ENCODE data around the gene ABCA8.
"Not testable (repeated sequence)": the region's sequence is repeated elsewhere in the genome, so short reads cannot be mapped to it uniquely, and the experiment has no call there.

- not testable (repeated sequence) for TF ChIP-seq CTCF (IDR thresholded peaks at IDR 0.05; ENCODE audit: insufficient read depth, low read depth, low read length); EZH2 (IDR thresholded peaks at IDR 0.05; ENCODE audit: insufficient read depth, low read length)
Observed at GRCh38 chr17:68959117-68959516, 3.9 kb upstream of the ABCA8 start.
